ENCODE data around the gene GNAT3.

GNAT3 gene

GRCh38 chr7:80505900-80506500 is 5.9 kb downstream of the GNAT3 start:
- no peak for DNase-seq (ENCODE audit: extremely low read depth in 1 of 2, low read depth in 1 of 2)

- DNase-seq (ENCODE audit: extremely low read depth in 1 of 2, low read depth in 1 of 2) = no peak
Measured at GRCh38 chr7:80500325-80500724, 11.5 kb downstream of the GNAT3 start.

- no peak for DNase-seq (ENCODE audit: extremely low read depth in 1 of 2, low read depth in 1 of 2)
Measured at GRCh38 chr7:80499350-80499953, 12.4 kb downstream of the GNAT3 start.

GRCh38 chr7:80498481-80499349 is 13.1 kb downstream of the GNAT3 start:
- DNase-seq (ENCODE audit: extremely low read depth in 1 of 2, low read depth in 1 of 2) = no peak

GRCh38 chr7:80496586-80496985 is 15.3 kb downstream of the GNAT3 start:
- no peak for DNase-seq (ENCODE audit: extremely low read depth in 1 of 2, low read depth in 1 of 2)

GRCh38 chr7:80493121-80493849 is 18.6 kb downstream of the GNAT3 start:
- no peak for DNase-seq (ENCODE audit: extremely low read depth in 1 of 2, low read depth in 1 of 2)

GRCh38 chr7:80491462-80491861 is 20.4 kb downstream of the GNAT3 start:
- DNase-seq (ENCODE audit: extremely low read depth in 1 of 2, low read depth in 1 of 2) = no peak

- no peak for DNase-seq (ENCODE audit: extremely low read depth in 1 of 2, low read depth in 1 of 2)
Measured at GRCh38 chr7:80488851-80489370, 23.0 kb downstream of the GNAT3 start.

GRCh38 chr7:80488406-80488805 is 23.5 kb downstream of the GNAT3 start:
- DNase-seq (ENCODE audit: extremely low read depth in 1 of 2, low read depth in 1 of 2) = no peak

- no peak for DNase-seq (ENCODE audit: extremely low read depth in 1 of 2, low read depth in 1 of 2)
Measured at GRCh38 chr7:80485721-80486120, 26.1 kb downstream of the GNAT3 start.

- DNase-seq (ENCODE audit: extremely low read depth in 1 of 2, low read depth in 1 of 2) = no peak
Measured at GRCh38 chr7:80482950-80483349, 28.9 kb downstream of the GNAT3 start.

GRCh38 chr7:80481196-80481884 is 30.5 kb downstream of the GNAT3 start:
- no peak for DNase-seq (ENCODE audit: extremely low read depth in 1 of 2, low read depth in 1 of 2)

- no peak for DNase-seq (ENCODE audit: extremely low read depth in 1 of 2, low read depth in 1 of 2)
Measured at GRCh38 chr7:80480566-80480965, 31.3 kb downstream of the GNAT3 start.

GRCh38 chr7:80478683-80479082 is 33.2 kb downstream of the GNAT3 start:
- no peak for DNase-seq (ENCODE audit: extremely low read depth in 1 of 2, low read depth in 1 of 2)

- DNase-seq (ENCODE audit: extremely low read depth in 1 of 2, low read depth in 1 of 2) = no peak
Measured at GRCh38 chr7:80476035-80476434, 35.8 kb downstream of the GNAT3 start.

- DNase-seq (ENCODE audit: extremely low read depth in 1 of 2, low read depth in 1 of 2) = no peak
Measured at GRCh38 chr7:80475383-80475782, 36.5 kb downstream of the GNAT3 start.

GRCh38 chr7:80473751-80474150 is 38.1 kb downstream of the GNAT3 start:
- no peak for DNase-seq (ENCODE audit: extremely low read depth in 1 of 2, low read depth in 1 of 2)

GRCh38 chr7:80472491-80473200 is 39.2 kb downstream of the GNAT3 start:
- DNase-seq (ENCODE audit: extremely low read depth in 1 of 2, low read depth in 1 of 2) = no peak

- no peak for DNase-seq (ENCODE audit: extremely low read depth in 1 of 2, low read depth in 1 of 2)
Measured at GRCh38 chr7:80468931-80469714, 42.7 kb downstream of the GNAT3 start.

Measured in activated CD8-positive, alpha-beta memory T cell treated with anti-CD3 and anti-CD28 coated beads for 1 hour (primary cell).